Hematopoietic multipotent progenitor cell treated with erythropoietin and hydrocortisone succinate and interleukin-3 and kit ligand, for 15 days (in vitro differentiated cells): Measurements from ENCODE around the gene USP54.

Source experiments
- DNase-seq: peaks from one replicate; pipeline ENCODE4 v3.0.0-alpha.2; 2015; ENCODE audit warnings: low spot score

Gene USP54

DNA sequence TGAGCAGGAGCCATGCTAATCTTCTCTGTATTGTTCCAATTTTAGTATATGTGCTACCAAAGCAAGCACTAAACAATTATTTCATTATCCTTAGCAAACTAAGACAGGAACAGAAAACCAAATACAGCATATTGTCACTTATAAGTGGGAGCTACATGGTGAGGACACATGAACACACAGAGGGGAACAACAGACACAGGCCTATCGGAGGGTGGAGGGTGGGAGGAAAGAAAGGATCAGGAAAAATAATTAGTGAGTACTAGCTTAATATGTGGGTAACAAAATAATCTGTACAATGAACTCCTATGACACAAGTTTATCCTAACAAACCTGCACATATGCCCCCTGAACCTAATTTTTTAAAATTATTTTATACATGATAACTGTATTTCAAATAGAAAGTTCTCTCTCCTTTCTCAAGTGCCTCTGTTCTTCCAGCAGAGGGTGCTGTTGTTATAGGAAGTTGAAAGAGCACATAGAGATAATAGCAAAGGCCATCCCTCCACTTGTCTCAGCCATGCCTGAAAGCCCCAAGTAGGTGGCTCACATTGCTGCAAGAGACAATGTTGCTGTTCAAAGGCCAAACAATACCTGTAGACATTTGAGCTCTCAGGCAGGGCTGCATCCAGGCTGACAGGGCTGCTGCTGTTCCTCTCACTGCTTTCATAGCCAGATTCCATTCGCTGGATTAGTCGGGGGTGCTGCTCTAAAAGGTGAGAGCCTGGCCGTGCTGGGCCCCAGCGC, 61.9 kb downstream of the USP54 start:
- DNase-seq, result peak; percentile 88

DNA sequence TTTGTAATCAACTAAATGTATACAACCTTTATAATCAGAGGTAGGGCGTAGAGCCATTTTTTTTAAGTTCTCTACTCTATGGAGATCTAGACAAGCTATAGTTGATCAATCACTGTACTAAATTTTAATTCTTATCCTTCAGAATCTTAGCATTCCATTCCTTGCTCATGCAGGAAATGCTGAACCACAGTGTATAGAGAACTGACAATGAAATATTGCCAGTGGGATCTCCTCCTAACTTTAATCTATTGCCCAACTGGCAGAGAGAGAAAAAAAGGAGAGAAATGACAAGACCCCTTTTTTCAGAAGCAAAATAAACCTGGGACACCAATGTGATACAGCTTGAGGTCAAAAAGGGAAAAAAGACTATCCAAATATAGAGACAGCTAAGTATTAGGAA, 68.9 kb downstream of the USP54 start:
- DNase-seq, result no peak

DNA sequence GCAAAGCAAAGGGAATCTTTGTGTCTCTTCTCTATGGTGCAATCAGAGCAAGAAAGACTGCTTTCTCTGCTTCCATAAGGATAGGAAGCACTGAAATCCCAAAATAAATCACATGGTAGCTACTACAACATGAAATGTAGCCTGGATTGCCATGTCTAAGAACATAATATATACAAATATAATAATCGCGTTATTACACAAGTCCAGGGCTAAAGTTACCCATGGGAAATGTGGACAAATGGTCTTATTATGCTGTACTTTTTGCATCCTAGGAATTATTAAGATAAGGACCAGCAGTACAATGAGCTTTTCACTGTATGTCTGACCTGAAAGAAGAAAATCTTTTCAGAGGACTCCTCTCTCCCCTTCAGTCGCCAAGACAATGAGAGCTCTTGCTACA, 71.8 kb downstream of the USP54 start:
- DNase-seq, result no peak

DNA sequence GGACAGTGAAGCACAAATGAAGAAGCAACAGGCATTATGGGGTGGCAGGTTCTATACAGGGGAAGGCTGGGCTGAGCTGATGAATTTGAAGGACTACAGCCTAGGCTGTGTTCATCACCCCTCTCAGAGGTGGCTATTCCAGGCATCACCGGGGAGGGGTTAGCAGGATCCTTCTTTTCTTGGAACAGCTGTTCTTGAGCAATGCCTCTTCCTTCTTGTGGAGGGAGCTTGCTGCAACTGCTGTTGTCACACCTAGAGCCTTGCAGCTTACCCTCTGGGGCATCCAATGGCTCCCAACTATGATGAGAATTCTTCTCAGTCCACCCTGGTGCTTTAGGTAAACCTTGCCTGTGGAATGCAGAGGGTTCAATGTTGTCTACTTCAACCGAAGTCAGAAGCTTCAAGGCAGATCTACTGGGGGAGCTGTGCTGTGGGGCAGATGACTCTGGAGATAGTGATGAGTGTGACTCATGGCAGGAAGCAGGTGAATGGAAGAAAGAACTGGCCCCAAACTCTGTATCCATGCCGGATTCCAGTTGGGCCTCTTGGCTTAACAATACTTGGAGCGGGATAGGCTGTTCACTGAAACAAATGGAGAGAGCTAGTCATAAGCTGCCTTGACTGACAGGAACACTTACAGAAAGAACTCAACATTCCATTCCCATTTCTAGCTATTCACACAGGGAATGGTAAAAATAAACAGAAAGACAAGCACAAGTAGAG, 73.8 kb downstream of the USP54 start:
- DNase-seq, result no peak

DNA sequence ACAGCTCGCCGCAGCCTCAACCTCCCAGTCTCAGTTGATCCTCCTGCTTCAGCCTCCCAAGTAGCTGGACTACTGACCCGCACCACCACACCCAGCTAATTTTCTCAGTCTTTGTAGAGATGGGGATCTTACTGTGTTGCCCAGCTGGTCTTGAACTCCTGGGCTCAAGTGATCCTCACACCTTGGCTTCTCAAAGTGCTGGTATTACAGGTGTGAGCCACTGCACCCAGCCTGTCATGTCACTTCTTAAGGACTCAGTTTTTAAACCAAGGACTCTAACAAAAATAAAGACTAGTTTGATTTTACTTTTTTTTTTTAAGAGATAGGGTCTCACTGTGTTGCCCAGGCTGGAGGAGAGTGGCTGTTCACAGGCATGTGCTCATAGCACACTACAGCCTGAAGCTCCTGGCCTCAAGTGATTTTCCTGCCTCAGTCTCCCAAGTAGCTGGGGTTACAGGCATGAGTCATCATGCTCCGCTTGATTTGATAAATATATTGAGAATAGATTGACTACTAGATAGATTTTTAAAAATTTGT, 78.9 kb downstream of the USP54 start:
- DNase-seq, result no peak

DNA sequence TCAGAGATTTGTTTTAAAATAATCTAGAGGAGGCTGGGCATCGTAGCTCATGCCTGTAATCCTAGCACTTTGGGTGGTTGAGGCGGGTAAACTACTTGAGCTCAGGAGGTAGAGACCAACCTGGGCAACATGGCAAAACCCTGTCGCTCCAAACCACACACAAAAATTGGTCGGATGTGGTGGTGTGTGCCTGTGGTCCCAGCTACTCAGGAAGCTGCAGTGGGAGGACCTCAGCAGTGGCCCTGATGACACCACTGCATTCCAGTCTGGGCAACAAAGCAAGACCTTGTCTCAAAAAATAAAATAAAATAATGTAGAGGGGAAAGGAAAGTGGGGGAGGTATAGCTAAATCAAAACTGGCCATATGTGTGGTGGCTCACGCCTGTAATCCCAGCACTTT, 81.4 kb downstream of the USP54 start:
- DNase-seq, result no peak

DNA sequence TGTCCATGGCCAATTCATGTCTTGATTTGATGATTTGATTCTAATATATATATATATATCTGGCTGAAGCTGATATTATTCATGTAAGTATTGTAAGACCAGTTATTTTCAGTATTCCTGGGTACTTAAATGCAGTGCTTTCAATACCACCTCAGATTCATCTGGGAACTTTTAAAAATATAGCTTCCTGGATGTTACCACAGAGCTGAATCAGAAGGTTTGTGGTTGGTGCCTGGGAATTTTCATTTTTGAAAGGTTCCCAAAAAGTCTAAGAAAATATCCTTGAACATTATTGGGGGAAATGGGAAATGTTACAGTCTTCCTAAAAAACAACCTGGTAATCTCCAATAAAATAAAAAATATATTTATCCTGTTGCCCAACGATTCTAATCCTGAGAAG, 84.7 kb downstream of the USP54 start:
- DNase-seq, result no peak

DNA sequence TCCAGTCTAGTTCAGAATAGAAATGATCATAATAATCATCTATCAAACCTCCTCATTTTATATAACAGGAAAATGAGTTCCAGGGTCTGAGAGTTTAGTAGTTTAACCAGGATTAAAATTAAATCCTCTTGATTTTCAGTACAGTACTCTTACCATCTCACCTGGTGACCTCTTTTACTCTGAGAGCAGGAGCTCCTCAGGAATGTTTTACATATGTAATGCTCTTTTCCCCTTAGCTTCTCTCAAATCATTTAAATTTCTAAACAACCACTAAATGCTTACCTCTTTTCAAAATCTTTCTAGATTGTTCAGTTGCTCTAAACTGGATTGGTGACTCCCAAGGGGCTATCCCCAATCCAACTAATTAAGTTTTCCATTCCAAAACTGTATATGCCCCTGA, 85.1 kb downstream of the USP54 start:
- no peak for DNase-seq

DNA sequence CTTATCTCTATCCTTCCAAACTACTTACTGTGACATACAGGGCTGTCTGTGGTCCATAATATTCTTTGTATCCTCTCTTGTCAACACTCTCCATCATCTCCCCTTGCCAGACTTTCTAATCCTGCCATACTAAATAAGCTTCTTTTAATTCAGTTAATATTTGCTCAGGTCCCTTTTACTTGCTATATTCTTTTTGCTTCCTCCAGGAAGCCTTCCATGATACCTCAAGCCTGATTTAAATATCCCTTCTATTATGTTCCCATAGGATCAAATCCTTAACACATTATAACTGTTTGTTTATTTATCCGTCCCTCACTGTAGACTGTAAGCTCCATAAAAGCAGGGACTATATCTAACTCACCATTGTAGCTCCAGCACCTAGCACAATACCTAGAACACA, 88.1 kb downstream of the USP54 start:
- DNase-seq, result no peak

DNA sequence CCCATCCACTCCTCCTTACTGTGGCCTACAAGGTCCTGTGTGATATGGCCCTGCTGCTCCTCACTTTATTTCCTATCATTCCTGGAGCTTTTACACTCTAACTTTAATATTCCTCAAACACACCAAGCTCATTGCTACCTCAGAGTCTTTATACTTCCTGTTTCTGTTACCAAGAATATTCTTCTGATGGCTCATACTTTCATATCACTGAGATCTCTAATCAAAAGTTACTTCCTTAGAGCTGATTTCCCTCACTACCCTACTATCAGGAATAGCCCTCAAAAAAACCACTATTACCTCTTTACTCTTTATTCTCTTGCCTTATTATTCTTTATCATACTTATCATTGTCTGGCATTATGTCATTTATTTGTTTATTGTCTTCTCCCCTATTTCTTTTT, 89.5 kb downstream of the USP54 start:
- no peak for DNase-seq

DNA sequence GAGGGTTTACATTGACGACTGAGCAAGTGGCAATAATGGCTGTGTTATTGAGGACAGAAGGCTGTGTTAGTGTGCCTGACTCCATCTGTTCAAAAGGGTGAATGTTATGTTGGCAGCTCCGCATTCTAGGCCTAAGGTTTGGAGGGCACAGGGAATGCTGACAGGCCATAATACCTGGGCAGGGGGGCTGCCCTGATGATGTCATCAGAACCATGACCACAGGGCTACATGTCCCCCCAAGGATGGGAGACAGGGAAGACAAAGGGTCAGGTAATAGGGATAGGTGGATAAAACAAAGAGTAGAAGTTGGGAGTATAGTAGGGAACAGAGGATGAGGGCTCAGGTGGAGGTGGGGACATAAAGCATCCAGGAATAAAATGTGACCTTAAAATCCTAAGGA, 93.5 kb downstream of the USP54 start:
- no peak for DNase-seq

DNA sequence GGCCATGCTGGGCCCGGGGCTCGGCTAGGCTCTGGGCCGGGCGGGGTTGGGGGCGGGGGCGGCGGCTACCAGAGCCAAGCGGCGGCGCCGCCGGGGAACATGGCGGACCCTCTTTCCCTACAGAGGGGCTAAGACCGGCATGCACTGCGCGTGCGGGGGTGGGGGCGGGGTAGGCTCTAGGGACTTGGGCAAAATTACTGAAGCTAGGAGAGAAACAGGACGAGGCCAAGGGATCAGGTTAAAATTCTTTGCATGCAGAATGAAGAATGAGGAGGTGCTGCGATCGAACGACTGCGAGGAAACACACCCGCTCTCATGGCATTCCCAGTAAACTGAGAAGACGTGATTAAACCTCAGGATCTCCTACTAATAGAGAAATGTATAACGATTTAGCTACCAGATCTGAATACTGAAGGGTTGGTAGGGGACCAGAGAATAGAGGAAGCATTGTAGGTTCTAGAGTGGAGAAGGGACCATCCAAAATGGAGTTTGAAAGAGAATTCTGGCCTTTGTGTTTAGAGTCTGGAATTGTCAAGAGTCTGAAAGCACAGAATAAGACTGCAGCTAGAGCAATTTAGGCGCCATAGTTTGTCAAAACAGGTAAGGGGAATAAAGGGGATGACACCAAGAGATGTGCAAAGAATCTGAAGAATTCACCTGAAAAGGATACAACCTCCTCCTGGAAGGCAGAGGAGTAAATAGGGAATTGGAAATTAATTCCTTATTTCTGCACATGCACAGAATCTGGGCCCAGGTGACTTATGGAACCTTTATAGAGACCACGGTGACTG, 95.1 kb downstream of the USP54 start, which contains the start of gene PPP3CB:
Gene PPP3CB, minus strand, starts transcription at position 141 of the 791 bp plus-strand sequence. Its CDS starts 135 bp downstream, at position 6.
- DNase-seq, result peak; percentile 93

DNA sequence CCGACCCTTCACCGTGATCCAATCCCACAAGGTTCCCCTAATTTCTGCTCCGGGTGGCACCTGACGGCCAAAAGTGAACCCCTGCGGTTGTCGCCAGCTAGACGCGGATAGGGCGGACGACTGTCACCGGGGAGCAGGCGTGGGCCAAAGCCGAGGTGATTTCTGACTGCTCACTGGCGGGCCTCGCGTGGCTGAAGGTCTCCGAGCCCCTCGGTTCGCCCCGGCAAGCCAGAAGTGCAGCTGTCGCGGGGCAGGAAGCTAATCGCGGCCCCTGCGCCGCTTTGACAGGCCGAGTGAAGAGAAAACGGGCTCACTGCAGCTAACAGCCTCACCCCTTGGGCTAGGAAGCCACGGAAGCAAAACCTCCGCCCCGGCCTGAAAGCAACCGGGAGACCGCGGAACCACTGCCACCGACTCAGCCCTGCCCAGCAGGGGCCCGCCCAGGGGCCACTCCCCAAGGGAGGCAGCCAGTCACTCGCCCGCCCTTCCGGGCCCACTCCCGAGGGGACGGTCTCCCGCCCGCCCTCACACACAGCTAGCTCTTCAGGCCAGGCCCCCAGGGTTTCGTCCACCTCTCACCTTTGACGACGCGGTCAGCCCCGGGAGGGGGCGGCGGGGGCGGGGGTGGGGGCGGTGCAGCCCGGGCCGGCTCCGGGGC, 95.8 kb downstream of the USP54 start:
- DNase-seq, result peak; percentile 90

DNA sequence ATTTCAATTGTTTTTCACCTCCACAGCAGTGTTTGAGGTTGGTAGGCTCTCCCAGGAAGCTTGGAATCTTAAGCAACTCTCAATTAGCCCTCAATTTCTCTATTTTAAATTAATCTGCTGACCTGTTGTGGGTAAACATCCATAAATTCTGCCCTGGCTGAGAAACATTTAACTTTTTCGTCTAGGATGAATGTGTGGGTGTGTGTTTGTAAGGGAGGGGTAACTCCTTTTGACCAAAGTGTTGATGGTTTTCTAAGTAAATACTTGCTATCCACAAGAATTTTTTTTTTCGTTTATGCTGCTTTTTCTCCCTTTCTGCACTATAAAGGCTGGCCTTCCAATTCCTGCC, 96.3 kb downstream of the USP54 start:
- no peak for DNase-seq

DNA sequence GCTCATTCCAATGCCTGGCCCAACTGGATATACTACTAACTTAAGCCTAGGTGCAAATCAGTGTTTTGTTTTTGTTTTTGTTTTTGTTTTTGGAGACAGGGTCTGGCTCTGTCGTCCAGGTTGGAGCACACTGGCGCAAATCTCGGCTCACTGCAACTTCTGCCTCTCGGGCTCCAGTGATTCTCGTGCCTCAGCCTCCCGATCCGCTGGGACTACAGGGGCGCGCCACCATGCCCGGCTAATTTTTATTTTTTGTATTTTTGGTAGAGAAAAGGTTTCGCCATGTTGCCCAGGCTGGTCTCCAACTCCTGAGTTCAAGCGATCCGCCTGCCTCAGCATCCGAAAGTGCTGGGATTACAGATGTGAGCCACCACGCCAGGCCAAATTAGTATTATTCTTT, 96.9 kb downstream of the USP54 start:
- no peak for DNase-seq

DNA sequence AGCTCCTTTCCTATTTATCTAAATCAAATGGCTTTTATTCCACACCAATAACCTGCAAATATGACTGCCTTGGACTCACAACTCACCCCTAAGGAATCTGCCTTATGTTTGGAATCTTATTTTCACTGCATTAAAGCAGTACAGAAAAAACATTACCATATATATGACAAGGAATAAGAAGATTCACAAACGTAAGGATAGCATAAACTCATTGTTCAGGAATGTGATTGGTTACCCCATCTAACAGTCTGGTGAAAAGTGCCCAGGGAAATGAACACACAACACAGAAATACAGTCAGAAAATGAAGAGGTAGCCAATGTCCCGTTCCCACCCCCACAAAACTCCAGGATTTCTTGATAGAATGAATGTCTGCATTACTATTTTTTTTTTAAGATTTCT, 97.4 kb downstream of the USP54 start:
- no peak for DNase-seq

DNA sequence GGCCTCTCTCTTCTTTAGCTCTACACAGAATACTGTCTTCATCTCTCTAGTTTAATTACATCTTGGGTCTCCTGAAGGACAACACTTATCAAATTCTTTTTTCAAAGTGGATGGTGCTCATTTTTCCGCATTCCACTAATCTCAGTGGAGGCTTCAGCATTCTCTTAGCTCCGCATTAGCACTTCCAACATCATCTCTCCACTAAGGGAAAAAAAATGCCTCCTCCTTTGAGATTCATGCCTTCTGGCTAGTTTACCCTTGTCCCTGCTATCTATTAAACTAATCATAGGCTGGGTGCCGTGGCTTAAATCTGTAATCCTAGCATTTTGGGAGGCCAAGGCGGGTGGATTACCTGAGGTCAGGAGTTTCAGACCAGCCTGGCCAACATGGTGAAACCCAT, 104.5 kb downstream of the USP54 start:
- no peak for DNase-seq

DNA sequence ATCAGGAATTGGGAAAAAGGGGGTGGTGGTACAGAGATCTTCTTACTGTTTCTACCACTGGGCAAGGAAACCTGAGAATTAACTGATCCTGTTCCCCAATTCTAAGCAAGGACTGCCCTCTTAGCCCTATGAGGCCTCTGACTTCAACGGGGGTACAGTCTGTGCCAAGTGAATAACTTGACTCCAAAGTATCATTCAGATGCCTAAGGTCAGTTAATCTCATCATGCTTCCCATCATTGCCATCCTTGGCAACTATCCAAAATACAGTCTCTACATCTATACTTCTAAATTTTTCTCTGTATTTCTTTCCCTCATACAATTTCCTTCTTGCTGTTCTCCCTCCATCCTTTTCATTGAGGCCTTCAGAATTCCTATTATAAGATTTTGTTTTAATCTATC, 105.8 kb downstream of the USP54 start:
- no peak for DNase-seq

DNA sequence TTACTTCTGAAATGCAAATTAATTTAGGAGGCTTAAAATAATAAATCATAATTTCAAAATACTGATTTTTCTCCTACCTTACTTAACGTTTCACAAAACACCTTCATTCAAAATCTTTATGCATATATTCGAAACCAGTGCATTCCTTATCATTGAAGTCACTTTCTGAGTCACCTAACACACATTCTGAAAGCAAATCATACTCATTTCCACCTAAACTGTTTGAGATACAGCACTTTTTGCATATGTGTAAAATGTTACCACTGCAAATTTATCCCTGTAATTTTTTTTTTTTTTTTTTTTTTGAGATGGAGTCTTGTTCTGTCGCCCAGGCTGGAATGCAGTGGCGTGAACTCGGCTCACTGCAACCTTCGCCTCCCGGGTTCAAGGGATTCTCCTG, 111.0 kb downstream of the USP54 start:
- DNase-seq, result no peak

DNA sequence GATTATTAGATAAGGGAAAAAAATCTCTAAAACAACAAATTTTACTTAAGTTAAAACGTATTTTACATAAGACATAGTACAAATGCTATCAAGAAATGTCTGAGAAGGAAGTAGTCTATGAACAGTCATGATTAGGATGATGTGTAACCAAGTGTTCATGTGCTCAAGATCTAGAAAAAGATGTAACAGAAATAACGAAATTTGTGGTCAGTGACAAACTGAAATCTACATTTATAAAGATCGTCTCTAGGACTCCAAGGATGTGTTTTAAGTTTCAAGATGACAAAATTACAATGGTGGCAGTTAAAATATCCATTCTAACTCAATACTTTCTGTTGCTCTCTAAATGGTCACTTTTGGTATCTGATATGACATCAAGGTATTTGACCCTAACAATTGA, 112.5 kb downstream of the USP54 start:
- DNase-seq, result no peak

DNA sequence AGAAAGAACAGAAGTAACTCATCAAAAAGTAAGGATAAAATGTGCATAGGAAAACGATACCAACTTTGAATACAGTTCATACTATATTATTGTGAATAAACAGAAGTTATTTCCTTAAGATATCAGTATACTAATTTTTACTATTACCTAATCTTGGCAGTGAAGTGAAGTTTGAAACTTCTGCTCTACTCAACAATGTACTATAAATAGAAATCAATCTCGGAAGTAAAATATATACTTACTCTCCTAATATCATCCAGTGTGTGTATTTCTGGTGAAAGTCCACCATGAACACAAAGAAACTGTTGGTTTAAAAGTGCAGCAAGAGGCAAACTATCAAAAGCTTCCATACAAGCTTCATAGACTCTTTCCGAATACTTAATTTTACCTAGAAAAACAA, 119.9 kb downstream of the USP54 start:
- no peak for DNase-seq

DNA sequence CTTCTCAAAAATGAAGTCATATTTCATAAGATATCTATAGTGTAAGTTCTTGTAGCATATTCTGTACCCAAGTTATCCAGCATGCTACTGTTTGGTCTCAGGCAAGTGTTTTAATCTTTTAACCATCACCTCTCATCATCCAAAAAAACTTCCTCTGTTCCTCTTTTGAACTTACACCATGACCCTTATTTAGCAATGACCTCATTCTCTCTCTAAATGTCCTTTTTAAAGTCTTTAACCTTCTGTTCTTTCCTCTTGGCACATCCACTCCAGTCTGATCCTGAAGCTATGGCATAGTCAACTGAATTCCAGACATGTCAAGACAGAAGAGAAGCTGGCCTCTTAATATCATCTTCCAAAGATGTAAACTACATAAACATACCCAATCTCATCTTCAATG, 121.6 kb downstream of the USP54 start:
- DNase-seq, result no peak
